HG03175 (cell line): ENCODE data around the gene TTC7B.

Experiments
- ATAC-seq: cut with Tn5 transposase; IDR thresholded peaks from one replicate; pipeline ENCODE4 v1.9.1; 2021; ENCODE audit warnings: mild to moderate bottlenecking, moderate library complexity; ENCODE audit not compliant: unreplicated experiment

The TTC7B gene

DNA sequence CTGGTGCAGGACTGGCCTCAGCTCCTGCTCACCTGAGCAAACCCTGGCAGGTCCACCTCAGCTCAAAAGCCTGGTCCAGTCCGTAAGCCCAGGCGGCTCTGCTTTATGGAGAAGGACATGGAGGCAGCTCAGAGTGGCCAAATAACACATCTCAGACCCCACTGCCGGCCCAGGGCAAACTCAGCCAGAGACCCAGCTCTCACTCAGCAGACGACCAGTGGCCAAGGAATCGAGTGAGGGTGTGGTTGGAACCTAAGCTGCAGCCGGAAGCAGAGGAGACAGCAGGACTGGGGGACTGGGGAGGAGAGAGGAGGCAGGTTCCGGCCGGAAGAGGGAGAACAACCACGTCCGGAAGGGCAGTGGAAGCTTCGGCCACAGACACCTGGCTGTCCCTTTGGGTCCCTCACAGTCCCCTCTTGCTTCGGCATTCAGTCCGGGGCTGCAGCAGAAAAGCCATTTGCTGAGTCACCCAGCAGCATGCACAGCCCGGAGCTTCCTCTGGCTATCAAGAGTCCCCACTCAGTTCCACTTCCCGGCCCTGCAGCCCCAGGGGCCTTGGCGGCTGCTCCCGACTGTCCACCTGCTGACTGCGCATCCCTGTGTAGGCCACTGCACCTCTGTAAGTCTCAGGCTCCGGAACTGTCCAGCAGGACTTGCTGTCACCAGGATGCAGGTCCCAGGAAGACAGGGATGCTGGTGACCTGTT, 315.4 kb downstream of the TTC7B start:
- ATAC-seq = no peak

- no peak for ATAC-seq
These were observed 316.1 kb downstream of the TTC7B start for GRCh38 chr14:90499908-90500664.

DNA sequence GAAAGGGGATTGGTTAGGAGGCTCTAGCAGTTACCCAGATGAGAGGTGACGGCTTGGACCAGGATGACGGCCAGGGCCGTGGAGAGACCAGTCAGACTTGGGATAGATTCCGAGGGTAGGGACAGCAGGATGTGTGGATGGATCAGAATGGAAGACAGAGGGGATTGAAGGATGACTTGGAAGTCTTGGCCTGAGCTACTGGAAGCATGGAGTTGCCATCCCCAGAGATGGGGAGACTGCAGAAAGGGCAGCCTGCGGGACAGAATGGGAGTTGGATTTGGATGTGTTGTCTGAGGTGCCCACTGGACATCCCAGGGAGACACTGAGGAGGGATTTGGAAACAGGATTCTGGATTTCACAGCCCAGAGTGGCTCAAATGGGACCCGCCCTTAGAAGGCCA, 317.1 kb downstream of the TTC7B start:
- ATAC-seq = no peak

- ATAC-seq = no peak
These were observed 318.0 kb downstream of the TTC7B start for GRCh38 chr14:90498198-90498597.

GRCh38 chr14:90496379-90496778, 319.9 kb downstream of the TTC7B start:
- no peak for ATAC-seq

- no peak for ATAC-seq
These were observed 320.6 kb downstream of the TTC7B start for GRCh38 chr14:90495357-90496276.

- no peak for ATAC-seq
These were observed 324.2 kb downstream of the TTC7B start for GRCh38 chr14:90491911-90492531.

DNA sequence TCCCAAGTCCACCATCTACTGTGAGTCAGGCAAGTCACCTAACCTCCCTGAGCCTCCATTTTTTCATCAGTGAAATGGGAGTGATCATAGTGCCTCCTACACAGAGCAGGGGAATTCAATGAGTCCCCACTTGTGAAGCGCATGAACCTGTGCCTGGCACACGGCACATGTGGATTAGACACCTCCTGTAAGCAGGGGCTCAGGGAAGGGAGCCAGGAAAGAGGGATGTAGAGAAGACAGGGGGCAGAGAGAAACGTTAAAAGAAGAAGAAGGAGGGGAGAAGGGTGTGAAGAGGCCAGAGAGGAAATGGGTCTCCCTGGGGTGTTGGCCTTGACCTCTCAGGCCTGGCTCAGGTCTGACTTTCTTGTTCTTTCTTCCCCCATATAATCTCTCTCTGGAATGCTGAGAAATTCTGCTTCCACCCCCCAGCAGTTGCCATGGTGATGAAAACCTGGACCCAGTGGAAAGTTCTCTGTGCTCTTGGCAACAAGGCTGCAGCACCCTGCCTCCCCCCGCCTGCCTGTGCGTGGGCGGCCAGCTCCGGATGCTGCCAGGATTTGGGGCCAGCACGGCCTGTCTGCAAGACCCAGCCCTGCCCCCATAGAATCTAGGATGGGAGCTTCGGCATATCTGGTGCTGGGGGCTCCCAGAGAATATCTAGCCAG, 324.9 kb downstream of the TTC7B start:
- ATAC-seq = no peak

GRCh38 chr14:90490720-90491050, 325.5 kb downstream of the TTC7B start:
- no peak for ATAC-seq

- ATAC-seq = no peak
These were observed 326.1 kb downstream of the TTC7B start for GRCh38 chr14:90489916-90490719.

DNA sequence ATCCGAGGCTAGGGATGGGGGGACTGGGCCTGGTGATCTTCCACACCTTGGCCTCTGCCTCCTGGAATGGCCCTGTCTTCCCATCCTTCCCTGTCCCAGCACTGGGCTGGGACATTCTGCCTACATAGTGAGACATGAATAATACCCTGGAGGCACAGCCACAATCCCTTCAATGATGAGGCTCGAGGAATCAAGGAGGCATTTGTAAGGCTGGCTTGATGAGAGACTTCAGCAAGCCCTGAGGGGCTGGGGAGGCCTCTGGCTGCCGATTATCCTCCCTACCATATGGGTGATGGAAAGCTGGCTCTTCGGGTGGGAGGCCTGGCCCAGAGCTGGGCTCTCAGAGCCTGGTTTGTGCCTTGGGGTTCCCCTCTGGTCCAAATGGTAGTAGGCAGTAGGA, 326.9 kb downstream of the TTC7B start:
- ATAC-seq = no peak

DNA sequence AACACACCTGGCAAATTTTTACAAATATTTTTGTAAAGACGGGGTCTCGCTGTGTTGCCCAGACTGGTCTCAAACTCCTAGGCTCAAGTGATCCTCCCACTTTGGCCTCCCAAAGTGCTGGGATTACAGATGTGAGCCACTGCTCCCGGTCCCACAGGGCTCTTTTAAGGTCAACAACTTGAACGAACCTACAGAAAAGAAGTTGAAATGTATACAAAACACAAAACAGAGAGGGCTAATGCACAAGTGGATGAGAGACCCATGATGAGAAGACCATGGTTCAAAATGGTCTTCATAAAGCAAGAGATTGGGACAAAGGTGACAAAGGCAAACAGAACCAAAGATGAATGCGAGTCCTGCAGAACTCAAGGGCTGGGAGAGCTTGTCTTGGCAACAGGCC, 328.0 kb downstream of the TTC7B start:
- ATAC-seq = no peak

- ATAC-seq = no peak
These were observed 328.8 kb downstream of the TTC7B start for GRCh38 chr14:90487462-90487861.

DNA sequence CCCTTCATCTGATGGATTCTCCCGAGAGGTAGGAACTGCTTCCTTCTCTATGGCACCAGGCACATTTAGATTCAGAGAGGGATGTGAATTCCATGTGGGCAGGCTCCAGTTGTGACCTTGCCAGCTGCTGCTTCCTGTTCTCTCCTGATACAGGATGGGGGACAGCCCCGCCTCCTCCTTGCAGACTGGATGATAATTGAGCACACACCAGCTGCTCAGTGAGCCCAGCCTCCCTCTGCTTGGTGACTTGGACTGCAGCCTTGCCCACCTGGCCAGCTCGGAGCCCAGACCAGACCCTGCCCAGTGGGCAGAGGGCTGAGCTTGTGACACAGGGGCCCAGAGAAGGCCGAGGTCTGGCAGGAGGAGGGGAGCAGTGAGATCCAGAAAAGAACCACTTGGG, 329.2 kb downstream of the TTC7B start:
- ATAC-seq = no peak

DNA sequence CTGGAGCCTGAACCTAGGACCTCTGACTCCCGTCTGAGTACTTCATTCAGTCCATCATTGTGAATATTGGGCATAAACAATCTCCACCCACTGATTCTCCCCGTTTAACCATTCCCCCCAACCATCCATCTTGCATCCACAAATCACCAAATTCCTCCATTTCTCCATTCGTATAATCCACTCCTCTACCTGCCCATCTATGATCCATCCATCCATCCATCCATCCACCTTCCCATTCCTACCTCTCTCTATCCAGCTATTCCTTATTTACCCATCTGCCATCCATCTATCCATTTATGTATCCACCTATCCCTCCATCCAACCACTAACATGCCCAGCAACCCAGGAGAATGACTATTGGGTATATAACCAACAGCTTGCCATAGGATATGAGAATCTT, 331.9 kb downstream of the TTC7B start:
- ATAC-seq = no peak

DNA sequence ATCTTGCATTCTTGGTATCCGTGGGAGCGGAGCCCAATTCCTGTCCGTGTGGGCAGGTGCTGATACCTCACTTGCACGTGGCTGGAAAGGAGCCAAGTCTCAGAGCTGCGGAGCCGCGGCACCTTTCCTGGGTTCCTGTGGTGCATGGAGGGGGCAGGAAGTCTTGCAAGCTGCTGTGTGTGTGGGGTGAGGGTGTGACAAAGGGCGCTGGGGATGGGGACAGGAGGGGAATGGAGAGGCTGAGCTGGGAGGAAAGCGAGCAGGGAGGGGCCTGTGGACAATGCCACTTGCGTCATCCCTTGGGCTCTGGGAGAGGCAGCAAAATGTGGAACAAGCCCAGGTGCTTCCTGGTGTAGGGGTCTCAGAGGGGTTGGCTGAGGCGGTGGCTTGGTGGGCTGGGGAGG, 332.7 kb downstream of the TTC7B start:
- ATAC-seq = no peak

- no peak for ATAC-seq
These were observed 333.1 kb downstream of the TTC7B start for GRCh38 chr14:90483117-90483516.

DNA sequence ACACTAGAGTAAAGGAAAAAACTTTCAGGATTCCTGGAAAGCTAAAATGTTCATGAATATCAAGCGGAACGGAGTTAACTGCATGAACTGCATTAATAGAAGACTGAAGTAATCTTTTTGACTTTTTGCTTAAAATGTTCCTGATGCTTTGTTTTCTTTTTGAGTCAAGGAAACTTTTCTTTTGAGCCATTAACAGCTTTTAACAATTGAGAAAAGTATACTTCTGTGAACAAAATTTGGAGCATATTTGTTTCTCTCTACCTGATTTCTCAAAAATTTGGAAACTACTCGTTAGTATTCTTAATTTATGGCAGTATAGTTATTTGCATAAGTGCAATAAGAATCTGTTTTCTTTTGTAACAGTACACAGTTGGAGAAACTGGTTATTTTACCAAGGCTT, 340.9 kb downstream of the TTC7B start:
- no peak for ATAC-seq
